ENCODE results near the gene SEPTIN10. TPM values are rescaled to one million over a fixed set of nuclear protein-coding genes. Genes with fewer than 3 reads are reported as not detected.

The SEPTIN10 gene
- total RNA-seq, 1 experiment from 2014 or later, result 105 TPM

DNA sequence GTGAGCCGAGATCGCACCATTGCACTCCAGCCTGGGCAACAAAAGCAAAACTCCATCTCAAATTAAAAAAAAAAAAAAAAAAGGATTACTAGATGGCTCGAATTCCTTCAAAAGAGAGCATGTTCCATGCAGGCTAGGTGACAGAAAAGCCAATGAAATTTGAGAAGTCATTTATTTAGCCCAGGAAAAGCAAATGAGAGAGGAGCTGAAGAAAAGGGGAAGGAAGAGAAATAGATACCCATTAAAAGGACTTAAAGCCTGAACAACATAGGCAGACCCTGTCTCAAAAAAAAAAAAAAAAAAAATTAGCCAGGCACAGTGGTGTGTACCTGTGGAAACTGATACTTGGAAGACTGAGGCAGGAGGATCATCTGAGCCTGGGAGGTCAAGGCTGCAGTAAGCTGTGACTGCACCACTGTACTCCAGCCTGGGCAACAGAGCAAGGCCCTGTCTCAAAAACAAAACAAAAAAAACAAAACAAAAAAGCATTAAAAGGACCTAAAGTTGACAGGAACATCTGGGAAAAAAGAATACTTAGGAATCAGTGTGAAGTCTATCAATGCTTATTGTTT is 11.1 kb downstream of the SEPTIN10 start:
- Mint-ChIP-seq H3K27me3 (ENCODE audit: insufficient read depth, unreplicated experiment) (no peaks in the 10 kb centered on the region), H3K27ac (ENCODE audit: low read depth, unreplicated experiment) (no peak overlapping the region), H3K4me1 (ENCODE audit: insufficient read depth, unreplicated experiment) (peaks cover 18% of the 10 kb centered on the region), H3K36me3 (ENCODE audit: insufficient read depth, unreplicated experiment) (peaks cover 8% of the 10 kb centered on the region), H3K9me3 (ENCODE audit: unreplicated experiment) (no peaks in the 10 kb centered on the region), H3K4me3 (ENCODE audit: unreplicated experiment) (no peak overlapping the region)
- no TSS peak for BruUV-seq (replicated peaks)
- POLR2A ChIA-PET, result interaction anchor here (0.8 to 0.9 kb wide), 2 partner anchors 12 to 46 kb away, joined by 4 to 5 read pairs; partner anchors contain the start of genes SEPTIN10 and SOWAHC
- intact Hi-C loops (cut with micrococcal nuclease), result no loop called here
- DNase-seq (ENCODE audit: unreplicated experiment), result no peak
- CTCF ChIA-PET, result interaction anchor here (0.6 kb wide), 2 partner anchors 114 to 967 kb away, joined by 3 to 5 read pairs; no protein-coding TSS in a partner anchor
- TF ChIP-seq, protein P1, sequence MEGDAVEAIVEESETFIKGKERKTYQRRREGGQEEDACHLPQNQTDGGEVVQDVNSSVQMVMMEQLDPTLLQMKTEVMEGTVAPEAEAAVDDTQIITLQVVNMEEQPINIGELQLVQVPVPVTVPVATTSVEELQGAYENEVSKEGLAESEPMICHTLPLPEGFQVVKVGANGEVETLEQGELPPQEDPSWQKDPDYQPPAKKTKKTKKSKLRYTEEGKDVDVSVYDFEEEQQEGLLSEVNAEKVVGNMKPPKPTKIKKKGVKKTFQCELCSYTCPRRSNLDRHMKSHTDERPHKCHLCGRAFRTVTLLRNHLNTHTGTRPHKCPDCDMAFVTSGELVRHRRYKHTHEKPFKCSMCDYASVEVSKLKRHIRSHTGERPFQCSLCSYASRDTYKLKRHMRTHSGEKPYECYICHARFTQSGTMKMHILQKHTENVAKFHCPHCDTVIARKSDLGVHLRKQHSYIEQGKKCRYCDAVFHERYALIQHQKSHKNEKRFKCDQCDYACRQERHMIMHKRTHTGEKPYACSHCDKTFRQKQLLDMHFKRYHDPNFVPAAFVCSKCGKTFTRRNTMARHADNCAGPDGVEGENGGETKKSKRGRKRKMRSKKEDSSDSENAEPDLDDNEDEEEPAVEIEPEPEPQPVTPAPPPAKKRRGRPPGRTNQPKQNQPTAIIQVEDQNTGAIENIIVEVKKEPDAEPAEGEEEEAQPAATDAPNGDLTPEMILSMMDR (IDR thresholded peaks at IDR 0.05; ENCODE audit: unreplicated experiment), result no peak

DNA sequence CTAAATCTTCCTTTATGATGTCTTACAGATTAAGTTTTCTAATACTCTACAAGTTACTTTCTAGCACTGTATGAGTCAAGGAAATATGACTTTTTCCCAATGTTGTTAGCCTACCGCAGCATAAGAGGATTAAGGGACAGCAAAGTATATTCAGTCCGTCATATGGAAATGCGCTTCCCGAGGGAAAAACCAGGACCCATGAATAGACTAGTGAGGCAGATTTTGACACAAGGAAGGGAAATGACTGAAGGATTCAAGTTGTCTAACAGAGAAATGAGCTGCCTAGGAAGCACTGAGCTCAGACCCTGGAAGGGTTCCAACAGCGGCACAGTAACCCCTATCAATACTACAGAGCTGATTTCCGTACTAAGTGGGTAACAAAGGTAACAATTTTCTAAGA is 12.0 kb downstream of the SEPTIN10 start:
- TF ChIP-seq, protein P1 (IDR thresholded peaks at IDR 0.05; ENCODE audit: unreplicated experiment), result no peak
- Mint-ChIP-seq H3K27me3 (ENCODE audit: insufficient read depth, unreplicated experiment) (no peaks in the 10 kb centered on the region), H3K4me1 (ENCODE audit: insufficient read depth, unreplicated experiment) (peaks cover 15% of the 10 kb centered on the region), H3K4me3 (ENCODE audit: unreplicated experiment) (no peak overlapping the region), H3K9me3 (ENCODE audit: unreplicated experiment) (no peaks in the 10 kb centered on the region), H3K27ac (ENCODE audit: low read depth, unreplicated experiment) (no peak overlapping the region), H3K36me3 (ENCODE audit: insufficient read depth, unreplicated experiment) (peaks cover 8% of the 10 kb centered on the region)
- no peak for DNase-seq (ENCODE audit: unreplicated experiment)
- ChIA-PET CTCF (interaction anchor here (0.6 to 1.8 kb wide), 3 partner anchors 9 to 56 kb away, joined by 3 to 8 read pairs (median 3); no protein-coding TSS in a partner anchor), POLR2A (interaction anchor here (1.2 kb wide), 1 partner anchor 101 kb away, joined by 4 read pairs; no protein-coding TSS in a partner anchor)
- intact Hi-C loops (cut with micrococcal nuclease), result no loop called here
- BruUV-seq (replicated peaks), result no TSS peak

DNA sequence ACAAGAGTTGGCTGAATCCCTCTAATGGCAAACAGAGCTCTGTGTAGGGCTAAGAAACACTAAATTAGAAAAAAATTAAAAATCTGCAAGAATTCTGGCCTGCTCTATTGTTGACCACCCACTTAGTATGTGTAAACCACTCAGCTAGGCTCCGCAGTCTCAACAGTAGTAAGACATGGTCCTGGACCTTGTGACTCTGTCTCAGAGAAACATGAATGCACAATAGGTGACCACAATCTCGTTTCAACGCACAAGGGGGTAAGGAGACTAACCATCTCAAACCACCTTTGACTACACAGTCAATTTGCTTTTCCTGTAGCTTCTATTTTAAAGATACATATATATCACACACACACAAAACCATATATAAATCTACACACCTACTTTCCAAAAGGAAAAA is 16.5 kb downstream of the SEPTIN10 start:
- ChIA-PET CTCF (interaction anchor here (0.6 to 1.4 kb wide), 4 partner anchors 15 to 139 kb away, joined by 3 to 11 read pairs (median 3); no protein-coding TSS in a partner anchor), POLR2A (interaction anchor here (1.6 to 2.0 kb wide), 2 partner anchors 9 to 11 kb away, joined by 6 to 7 read pairs; no protein-coding TSS in a partner anchor)
- TF ChIP-seq, protein P1 (IDR thresholded peaks at IDR 0.05; ENCODE audit: unreplicated experiment), result no peak
- Mint-ChIP-seq H3K4me3 (ENCODE audit: unreplicated experiment) (no peak overlapping the region), H3K36me3 (ENCODE audit: insufficient read depth, unreplicated experiment) (peaks cover 12% of the 10 kb centered on the region), H3K9me3 (ENCODE audit: unreplicated experiment) (no peaks in the 10 kb centered on the region), H3K27me3 (ENCODE audit: insufficient read depth, unreplicated experiment) (no peaks in the 10 kb centered on the region), H3K27ac (ENCODE audit: low read depth, unreplicated experiment) (peak overlapping the region; percentile 16), H3K4me1 (ENCODE audit: insufficient read depth, unreplicated experiment) (peaks cover 11% of the 10 kb centered on the region)
- no peak for DNase-seq (ENCODE audit: unreplicated experiment)
- no TSS peak for BruUV-seq (replicated peaks)
- intact Hi-C loops (cut with micrococcal nuclease), result no loop called here

GRCh38 chr2:109595644-109596043 is 18.1 kb downstream of the SEPTIN10 start:
- Mint-ChIP-seq H3K36me3 (ENCODE audit: insufficient read depth, unreplicated experiment) (peaks cover 11% of the 10 kb centered on the region), H3K4me1 (ENCODE audit: insufficient read depth, unreplicated experiment) (peaks cover 16% of the 10 kb centered on the region), H3K27me3 (ENCODE audit: insufficient read depth, unreplicated experiment) (no peaks in the 10 kb centered on the region), H3K27ac (ENCODE audit: low read depth, unreplicated experiment) (peak overlapping the region; percentile 35), H3K4me3 (ENCODE audit: unreplicated experiment) (no peak overlapping the region), H3K9me3 (ENCODE audit: unreplicated experiment) (no peaks in the 10 kb centered on the region)
- DNase-seq (ENCODE audit: unreplicated experiment), result no peak
- intact Hi-C loops (cut with micrococcal nuclease), result no loop called here
- POLR2A ChIA-PET, result interaction anchor here (1.0 to 1.7 kb wide), 2 partner anchors 12 to 20 kb away, joined by 4 read pairs; no protein-coding TSS in a partner anchor
- no TSS peak for BruUV-seq (replicated peaks)
- CTCF ChIA-PET, result interaction anchor here (0.7 to 3.2 kb wide), 4 partner anchors 9 to 104 kb away, joined by 3 to 12 read pairs (median 4); no protein-coding TSS in a partner anchor
- TF ChIP-seq, protein P1 (IDR thresholded peaks at IDR 0.05; ENCODE audit: unreplicated experiment), result no peak
